Brain pericyte (primary cell): Measurements from ENCODE around the gene ZPBP2.

Source experiments
- DNase-seq: peaks from one replicate; pipeline ENCODE4 v3.0.0-alpha.2; 2012; ENCODE audit warnings: low read depth, low spot score

The ZPBP2 gene

DNA sequence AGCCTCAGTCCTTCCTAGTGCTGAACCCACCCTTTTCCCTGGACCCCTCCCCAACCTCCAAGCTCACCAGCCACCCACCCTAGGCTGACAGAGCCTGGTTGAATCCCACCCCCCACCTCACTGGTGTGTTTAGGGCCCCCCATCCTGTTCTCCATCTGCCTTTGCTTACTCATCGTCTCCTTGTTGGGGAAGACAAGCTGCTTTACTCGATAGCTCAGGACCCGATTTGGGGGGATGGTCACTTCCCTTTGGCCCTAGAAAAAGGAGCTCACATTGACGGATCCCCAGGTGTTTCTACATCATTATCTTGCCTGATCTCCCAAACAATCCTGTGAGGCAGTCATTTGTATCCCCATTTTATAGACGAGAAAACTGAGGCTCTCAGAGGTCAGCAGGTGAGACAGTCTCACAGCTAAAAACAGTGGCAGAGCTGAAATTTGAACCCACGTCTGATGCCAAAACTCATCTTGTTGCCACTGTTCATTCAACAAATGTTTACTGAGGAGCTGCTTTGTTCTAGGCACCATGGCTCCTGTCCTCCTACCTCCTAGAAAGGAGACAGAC, 40.9 kb downstream of the ZPBP2 start:
- no peak for DNase-seq

DNA sequence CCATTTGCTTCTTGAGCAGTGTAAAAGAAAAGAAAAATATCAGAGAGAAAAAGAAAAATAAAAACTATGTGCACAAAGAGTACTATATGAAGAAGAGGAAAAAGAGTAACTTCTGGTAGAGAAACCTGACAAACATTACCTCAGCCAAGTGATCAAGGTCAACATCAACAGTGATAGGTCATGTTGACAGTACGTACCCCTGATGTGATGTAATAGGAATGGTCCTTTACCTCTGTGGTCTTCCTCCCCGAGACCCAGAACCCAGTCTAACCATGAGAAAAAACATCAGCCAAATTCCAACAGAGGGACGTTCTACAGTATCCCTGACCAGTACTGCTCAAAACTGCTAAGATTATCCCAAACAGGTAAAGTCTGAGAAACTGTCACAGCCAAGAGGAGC, 46.0 kb downstream of the ZPBP2 start:
- DNase-seq = no peak

DNA sequence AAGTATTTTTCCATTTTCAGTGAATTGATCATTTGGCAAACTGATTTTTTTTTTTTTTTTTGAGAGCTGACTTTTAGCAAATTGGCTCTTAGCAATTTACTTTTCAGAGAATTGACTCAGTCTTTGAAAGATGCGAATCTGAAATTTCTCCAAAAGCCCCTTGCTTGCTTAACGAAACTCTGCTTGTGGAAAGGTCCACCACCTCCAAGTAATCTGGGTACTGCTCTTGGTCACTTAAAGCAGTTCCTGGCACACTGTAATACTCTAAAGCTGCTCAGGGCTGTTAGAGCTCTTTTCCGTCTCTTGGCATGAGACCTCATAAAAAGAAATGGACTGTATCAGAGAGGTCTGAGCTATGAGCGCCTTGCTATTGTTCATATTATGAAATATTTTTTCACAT, 47.6 kb downstream of the ZPBP2 start:
- no peak for DNase-seq

DNA sequence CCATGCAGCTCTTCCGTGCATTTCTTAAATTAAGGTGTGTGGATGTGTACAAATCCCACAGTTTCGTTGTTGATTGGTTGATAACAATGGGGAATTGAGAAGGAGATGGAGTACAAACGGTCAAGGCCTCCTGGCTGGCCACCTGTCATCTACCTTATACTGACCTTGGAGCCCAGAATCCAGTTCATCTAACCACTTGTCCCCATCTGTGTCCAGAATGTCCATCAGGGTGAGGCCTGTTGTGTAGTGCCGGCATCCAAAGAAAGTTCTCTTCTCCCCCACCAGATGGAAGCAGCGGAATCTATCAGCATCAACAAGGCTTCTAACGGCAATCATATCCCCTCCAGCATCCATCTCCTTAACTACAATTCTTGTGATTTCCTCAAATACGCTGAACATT, 48.9 kb downstream of the ZPBP2 start:
- no peak for DNase-seq

DNA sequence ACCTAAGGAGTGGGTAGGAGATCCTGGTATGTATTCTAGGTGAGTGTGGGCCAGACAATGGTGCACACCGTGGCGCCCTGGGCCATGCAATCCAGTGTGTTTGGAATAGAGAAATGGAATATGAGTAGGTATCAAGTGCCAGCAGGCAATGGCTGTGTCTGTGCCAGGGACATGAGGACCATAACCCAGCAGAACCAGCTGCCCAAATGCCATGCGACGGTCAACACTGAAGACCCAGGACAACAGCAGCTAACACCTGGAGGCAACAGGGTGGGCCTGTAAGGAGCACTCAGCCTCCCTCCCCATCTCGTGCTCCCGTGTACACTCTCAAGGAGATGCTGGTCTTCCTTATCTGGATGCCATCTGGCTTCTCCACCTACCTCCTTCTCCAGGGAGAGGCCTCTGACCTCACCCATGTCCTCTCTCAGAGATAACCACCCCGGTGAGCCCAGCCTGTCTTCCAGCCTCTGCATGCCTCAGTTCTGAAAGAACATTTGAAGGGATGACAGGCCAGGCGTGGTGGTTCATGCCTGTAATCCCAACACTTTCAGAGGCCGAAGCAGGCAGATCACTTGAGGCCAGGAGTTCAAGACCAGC, 51.2 kb downstream of the ZPBP2 start:
- DNase-seq = no peak

DNA sequence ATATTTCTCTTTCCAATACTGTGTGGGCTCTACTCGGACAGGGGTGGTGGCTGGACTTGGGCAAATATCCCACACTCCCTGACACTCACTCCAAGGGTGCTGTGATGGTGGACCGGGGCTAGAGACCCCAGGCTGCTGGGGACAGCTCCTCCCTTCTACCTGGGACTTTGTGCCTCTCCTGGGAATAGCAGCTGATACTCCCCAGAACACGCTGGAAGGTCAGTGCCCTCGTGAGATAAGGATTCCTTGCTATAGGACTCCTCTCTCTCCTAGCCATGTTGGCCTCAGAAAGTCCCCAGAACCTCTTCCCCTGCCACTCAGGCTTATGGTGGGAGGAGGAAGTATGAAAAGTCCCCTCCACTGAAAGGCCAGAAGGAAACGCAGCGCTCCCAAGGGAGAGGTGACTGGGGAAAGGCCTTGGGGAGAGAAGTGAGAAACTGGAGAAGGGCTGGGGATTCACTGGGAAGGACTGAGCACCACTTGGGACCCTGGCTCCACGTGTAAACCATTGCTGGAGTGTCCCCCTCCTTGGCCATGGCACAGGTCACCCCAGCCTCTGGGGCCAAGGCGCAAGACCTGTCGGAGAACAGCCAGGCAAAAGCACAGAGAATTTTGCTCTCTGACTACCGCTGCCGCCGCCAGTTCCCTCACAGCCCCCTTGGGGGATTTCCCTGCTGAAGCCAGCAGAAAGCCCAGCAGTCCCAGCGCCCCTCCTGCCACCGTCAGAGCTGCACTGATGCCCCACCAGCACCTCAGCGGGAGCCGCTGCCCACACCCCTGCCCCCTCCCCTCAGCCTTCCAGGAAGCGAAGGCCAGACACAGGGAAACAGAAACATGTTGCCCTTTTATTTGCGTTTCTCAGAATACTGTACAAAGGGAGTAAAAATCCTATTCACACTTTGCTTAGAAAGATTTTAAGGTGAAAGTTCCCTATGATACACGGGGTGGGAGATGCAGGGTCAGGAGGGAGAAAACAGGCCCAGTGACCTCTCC, 52.5 kb downstream of the ZPBP2 start:
- no peak for DNase-seq

DNA sequence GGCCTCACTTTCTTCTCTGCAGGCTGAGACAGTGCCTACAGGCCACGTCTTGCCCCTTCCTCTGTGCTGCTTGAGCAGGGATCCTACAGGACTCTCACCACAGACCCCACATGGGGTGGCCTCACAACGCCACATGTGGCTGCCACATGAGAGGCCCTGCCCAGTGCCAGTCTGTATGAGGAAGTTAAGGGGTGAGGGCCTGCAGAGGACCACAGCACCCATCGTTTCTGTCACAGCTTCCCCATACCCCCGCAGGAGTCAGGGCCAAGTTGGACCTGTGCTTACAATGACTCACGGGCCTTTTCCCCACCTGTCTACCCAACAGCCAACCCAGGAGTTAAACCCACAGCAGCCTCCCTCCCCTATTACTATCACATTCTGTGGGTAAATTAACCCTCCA, 53.3 kb downstream of the ZPBP2 start:
- no peak for DNase-seq

DNA sequence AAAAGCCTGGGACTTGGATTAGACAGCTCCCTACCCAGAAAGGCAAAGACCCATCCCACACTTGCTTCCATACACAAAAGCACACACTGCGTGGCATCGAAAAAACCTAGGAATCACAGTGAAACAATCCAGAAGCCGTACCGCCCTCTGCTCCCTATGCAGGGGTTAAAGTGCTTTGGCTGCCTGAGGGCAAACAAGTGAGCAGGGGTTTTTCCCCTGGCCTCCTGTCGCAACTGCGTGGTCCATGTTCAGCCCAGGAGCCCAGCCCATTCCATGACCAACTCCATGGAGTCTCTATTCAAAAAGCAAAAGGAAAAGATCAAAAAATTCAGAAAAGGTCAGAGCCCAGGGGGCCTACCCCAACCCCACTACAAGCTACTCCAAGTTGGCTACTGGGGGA, 54.0 kb downstream of the ZPBP2 start:
- DNase-seq = no peak

DNA sequence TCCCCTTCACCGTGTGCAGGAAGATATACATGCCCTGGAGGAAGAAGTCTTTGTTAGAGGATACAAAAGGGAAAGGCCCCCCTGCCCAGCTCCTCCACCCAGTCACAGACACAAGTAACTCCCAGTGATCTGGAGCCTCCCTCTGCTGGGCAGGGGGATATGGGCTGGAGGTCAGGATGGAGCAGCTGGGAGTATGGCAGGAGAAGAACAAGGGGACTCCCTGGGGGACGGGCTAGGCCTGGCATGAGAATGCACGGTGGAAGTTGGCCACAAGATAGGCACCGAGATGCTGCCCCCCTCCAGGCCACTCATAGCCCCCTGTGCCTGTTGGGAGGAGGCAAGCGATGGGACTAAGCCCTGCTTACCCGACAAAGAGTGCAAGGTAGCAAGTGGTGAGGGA, 55.2 kb downstream of the ZPBP2 start:
- no peak for DNase-seq

DNA sequence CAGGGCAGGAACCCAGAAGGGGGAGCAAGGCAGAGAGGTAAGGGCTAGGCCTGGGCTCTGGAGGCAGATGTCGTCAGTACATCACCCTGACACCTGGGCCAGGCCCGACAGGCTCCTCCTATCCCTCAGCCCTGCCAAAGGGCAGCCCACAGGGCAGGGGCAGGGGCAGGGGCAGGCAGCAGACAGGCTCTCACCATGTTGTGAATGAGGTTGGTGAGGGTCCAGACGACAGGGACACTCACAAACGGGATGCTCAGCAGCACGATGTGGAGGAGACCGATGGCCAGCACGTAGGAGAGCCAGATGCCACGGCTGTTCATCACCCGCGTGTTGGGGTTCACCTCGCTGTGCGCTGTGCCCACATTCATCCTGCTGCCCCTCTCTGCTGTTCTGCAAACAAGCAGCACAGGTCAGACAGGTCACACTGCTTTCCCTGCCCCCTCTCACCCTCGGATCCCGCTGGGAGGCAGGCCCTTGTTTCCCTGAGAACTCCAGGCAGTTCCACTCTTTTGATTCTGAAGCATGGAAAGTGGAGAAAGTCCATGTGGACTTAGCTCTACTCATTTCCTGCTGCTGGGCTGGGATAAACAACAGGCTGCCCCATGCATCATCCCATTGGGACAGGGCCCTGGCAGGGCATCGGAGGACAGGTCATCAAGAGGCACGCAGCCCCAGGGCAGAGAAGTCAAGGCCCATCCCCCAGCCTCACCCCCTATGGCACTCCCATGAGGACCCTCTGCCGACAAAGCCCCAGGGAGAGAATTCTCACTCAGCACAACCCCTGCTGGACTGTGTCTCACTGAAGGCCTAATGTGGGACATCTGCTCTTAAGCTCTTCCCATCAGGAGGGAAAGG, 56.1 kb downstream of the ZPBP2 start:
- peak; percentile 41 for DNase-seq

DNA sequence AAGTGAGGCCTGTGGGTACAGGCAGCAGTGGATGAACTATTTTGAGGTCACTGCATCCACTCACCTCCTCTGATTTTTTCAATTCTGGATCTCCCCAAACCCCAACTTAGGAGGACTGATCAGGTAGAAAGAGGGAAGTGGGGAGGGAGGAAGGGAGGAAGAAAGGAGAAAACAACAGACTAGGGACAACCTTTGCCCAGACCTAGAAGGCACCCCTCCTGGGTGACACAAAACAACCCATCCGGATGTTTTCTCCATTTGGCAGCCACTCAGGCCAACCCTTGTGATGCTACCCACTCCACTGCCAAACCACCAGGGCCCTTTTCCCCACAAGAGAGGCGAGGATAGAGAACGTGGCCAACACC, 56.7 kb downstream of the ZPBP2 start:
- no peak for DNase-seq

DNA sequence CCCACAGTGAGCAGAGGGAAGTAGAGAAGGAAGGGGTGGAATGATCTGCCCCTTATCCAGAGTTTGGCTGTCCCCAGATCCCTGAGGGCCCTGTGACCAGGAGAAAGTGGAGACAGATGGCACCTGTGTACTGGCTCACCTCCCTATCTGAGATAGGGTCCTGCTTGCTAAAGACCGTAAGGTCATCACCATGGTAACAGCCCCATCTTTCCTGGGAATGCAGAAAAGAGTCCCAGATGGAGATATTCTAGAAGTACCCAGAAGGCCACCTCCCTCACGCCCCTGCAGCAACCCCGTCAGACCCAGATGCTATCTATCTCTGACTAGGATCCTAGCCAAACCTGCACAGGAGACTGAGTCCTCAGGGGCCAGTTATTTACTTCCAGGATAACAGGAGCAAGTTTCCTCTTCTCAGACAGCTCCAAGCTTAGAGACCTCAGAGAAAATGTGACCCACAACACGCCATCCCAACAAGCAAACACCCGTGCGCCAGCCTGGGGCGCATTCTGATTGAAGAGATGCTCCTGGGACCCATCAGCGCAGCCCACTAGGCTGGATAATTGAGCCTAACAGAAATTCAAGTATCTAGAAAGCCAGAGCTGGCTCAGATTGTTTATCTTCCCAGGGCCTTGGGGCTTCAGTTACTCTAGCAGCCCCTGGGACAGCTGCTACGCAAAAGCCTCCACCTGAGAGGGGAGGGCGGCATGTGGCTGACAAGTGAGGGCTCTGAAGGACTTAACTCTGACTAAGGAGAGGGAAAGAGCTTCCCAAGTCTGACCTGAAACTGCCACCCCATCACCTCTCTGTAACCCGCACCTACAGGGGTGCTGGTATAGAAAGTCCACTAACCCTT, 57.5 kb downstream of the ZPBP2 start:
- DNase-seq = no peak

DNA sequence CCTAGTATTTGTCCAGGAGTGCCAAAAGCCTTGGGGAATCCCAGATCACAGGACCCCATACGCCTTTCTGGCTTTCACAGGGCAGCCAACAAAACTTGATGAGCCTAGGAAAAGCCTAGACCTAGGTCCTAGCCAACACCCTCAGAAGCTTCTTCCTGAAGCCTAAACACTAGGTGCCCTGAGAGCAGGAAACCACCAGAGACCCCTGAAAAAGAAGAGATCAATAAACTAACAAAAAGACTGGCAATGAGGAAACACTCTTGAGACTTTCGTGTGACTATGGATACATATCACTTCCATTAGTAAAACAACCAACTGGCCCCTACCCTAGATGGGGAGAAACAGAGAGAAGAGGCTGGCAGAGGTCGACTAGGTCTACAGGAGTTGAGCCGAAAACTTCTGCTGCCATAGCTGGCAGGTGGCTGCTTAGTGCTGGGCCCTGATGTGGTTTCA, 58.2 kb downstream of the ZPBP2 start:
- DNase-seq = no peak

DNA sequence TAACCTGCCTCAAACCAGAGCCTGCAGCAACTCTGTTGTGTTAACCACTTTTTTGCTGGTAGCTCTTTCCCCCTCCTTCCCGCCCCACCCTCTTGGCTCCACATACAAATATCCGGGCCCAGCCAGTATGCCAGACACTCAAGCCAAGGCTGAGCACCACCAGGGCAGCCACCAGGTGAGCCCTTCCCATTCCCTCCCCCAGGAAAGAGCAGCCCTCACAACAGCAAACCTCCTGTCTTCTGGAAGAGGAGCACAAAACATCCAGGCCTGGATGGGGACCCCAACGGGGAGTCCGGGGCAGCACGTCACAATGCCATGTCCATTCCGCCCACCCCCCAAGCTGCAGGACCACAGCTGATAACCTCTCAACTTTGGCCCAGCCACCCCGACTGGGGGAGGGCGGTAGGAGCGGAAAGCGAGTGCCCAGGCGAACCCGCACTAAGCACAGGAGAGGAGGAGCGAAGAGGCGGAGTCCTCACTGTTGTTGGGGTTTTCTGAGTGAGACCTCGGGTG, 58.6 kb downstream of the ZPBP2 start:
- no peak for DNase-seq
